GM19238 (cell line): Measurements from ENCODE around the gene USO1.
"Not testable (repeated sequence)": the region's sequence is repeated elsewhere in the genome, so short reads cannot be mapped to it uniquely, and the experiment has no call there.

Experiments
- DNase-seq: peaks from one replicate; pipeline ENCODE4 v3.0.0; 2011; ENCODE audit warnings: low spot score; ENCODE audit not compliant: insufficient read length

Gene USO1

DNA sequence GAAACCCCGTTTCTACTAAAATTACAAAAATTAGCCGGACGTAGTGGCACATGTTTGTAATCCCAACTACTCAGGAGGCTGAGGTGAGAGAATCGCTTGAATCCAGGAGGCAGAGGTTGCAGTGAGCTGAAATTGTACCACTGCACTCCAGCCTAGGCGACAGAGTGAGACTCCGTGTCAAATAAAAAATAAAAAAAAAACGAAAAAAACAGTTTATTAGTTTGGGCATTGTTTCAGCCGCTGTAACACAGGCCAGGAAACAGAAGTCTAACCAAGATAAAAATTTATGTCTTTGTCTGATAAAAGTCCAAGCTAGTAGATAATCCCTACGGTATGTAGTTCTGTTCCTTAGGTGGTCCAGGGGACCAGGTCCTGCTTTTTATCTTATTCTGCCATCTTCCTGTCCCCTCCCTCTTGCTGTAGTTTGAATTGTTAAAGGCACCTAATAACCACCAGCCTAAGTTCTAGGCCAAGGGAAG lies 21.4 kb downstream of the USO1 start:
- DNase-seq: no peak

DNA sequence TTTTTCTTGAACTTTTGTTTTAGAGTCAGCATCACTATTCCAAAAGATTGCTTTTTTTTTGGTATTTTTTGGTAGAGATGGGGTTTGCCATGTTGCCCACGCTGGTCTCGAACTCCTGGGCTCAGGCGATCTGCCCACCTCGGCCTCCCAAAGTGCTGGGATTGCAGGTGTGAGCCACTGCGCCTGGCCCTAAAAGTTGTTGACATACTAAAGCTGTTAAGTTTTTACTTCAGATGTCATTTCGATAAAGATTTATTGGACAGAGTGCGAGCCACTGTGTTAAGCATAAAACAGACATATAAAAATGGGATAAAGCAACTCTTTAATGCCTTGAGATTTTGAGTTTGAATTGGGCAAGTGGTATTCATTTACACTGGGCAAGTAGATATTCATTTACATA lies 28.3 kb downstream of the USO1 start:
- no peak for DNase-seq

GRCh38 chr4:75769036-75769435 lies 44.7 kb downstream of the USO1 start:
- DNase-seq: no peak

DNA sequence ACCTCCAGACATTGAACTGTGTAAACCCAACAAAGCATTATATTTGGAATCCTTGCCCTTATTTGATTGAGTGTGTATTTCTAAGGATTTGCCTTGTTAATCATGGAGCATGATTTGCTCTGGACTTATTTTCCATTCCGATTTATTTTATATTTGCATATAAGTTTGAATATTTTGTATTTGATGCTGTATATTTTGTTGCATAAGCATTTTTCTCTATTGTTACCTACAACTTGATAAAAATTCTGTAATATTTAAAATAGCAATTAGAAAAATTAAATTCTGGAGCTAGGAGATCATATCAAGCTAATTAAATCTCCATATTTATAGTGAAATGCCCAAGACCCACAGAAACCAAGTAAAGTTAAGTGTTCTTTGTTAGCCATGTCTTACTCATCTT lies 47.2 kb downstream of the USO1 start:
- DNase-seq: no peak

- DNase-seq: no peak
These were observed 53.2 kb downstream of the USO1 start for GRCh38 chr4:75777589-75777988.

DNA sequence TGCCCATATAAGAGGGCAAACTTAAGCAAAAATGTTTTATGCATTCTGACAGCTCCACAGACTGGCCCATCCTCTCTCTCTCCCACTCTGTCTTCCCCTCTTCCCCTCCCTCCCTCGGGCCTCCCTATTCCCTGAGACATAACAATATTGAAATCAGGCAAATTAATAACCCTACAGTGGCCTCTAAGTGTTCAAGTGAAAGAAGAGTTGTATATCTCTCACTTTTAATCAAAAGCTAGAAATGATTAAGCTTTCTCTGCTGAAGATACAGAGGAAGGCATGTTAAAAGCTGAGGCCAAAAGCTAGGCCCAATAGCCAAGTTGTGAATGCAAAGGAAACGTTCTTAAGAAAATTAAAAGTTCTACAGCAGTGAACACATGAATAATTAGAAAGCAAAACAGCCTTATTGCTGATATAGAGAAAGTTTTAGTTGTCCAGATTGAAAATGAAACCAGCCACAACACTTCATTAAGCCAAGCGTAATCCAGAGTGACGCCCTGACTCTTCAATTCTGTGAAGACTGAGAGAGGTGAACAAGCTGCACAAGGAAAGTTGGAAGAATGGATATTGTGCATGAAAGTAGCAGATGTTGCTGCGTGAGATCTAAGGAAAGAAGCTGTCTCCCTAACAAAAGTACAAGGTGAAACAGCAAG lies 54.9 kb downstream of the USO1 start:
- no peak for DNase-seq

GRCh38 chr4:75781305-75781704 lies 56.9 kb downstream of the USO1 start:
- DNase-seq: no peak

DNA sequence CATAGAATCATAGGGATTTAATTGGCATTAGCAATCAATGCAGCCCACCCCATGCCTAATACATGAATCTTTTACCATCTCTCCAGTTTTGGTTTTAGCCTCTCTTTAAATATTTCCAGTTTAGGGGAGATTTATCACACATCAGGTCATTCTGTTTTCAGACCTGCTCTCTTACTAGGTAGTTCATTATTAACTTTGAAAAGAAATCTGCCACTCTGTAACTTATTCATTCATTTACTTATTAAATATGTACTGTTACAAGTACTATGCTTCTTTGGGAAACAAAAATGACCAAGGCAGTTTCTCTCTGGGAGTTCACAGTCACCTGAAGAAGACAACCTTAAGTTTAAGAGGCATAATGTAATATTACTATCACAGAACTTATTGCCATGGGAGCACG lies 62.1 kb downstream of the USO1 start:
- no peak for DNase-seq

DNA sequence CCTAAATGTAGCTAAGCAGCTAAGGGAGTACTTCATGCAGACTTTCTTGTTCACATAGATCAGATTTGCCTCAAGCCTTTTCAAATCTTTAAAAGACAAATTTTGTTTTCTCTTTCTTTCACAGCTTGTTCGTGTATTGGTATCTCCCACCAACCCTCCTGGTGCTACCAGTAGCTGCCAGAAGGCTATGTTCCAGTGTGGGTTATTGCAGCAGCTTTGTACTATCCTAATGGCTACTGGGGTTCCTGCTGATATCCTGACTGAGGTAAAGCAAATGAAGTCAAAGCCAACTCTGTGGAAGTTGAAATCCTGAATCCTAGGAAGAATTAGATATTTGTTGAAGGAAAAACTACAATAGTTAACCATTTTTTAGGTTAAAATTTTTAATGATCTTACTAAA lies 62.6 kb downstream of the USO1 start:
- DNase-seq: no peak

GRCh38 chr4:75790024-75790423 lies 65.6 kb downstream of the USO1 start:
- no peak for DNase-seq

DNA sequence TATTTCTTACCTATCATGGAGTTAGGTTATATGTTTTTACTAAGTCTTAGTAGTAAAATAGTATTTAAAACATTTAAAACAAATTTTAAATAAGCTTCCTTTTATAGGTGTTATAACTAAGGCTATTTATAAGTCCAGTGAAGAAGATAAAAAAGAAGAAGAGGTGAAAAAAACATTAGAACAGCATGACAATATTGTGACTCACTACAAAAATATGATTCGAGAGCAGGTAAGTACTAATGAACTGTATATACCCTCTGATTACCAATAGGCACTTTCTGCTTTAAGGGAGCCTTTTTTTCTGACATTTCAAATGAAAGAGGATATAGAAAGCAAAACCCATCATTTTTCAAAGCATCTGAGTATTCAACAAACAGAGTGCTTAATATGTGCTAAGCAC lies 76.6 kb downstream of the USO1 start:
- no peak for DNase-seq

- DNase-seq: not testable (repeated sequence)
These were observed 81.7 kb downstream of the USO1 start for GRCh38 chr4:75806035-75806434.

DNA sequence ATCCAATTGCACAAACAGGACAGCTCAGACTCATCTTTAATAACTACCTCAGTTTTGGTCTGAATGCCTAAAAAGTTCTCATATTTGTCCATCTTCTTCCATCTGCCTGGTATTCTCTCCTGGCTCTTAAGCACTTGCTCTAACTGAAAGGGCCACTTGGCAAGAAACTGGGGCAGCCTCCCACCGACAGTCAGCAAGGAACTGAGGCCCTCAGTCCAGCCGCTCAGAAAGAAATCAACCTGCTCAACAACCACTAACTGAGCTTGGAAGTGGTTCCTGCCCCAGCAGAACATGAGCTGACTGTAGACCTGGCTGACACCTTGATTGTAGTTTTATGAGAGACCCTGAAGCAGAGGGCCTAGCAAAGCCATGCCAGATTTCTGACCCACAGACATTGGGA lies 93.5 kb downstream of the USO1 start:
- DNase-seq: no peak

DNA sequence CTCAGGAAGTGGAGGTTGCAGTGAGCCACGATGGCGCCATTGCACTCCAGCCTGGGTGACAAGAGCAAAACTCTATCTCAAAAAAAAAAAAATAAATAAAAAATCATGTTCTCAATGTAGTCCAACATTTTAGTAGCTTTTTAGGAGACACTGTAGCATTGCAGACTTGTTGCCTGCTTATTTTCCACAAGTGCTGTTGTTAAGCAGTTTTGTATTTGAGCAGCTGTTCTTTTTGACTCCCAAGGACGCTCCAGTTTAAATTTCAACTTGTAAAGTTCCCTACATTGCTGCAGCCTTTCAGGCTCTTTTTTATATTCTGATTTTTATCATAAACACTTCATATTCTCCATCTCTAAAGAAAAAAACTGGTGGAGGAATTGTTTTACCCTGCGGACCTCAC lies 94.7 kb downstream of the USO1 start:
- no peak for DNase-seq

- DNase-seq: no peak
These were observed 95.8 kb downstream of the USO1 start for GRCh38 chr4:75820197-75820596.

DNA sequence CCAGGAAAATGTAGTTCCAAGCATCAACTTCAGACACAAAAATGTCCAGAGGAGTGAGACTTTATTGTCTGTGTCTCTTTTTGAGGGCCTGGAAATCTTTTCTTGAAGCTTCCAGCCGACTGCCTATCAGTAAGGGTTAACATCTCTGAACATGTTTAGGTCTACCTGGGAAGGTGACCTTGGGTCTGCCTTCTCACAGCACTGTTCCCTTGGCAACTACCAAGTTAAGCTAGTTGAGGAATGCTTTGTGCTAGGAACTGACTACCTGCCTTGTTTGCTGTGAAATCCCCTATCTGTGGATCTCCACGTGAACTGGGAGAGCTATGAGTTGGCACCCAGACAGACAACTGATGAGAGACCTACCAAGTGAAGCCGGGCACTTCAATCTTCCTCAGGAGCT lies 96.3 kb downstream of the USO1 start:
- no peak for DNase-seq

GRCh38 chr4:75821216-75821615 lies 96.8 kb downstream of the USO1 start:
- DNase-seq: no peak

- no peak for DNase-seq
These were observed 97.6 kb downstream of the USO1 start for GRCh38 chr4:75821966-75822365.

DNA sequence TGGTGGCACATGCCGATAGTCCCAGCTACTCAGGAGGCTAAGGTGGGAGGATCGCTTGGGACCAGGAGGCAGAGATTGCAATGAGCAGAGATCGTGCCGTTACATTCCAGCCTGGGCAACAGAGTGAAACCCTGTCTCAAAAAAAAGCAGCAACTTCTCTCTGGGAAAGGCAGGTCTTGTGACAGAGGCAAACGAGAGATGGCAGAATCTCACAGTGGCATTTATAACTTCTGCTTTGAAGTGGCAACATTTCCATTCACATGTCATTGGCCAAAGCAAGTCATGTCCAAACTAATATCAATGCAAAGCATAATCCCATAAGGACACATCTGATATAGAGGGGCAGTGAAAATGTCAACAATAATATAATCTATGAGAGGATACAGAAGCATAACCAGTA lies 98.0 kb downstream of the USO1 start:
- no peak for DNase-seq

- DNase-seq: no peak
These were observed 99.4 kb downstream of the USO1 start for GRCh38 chr4:75823812-75824211.

DNA sequence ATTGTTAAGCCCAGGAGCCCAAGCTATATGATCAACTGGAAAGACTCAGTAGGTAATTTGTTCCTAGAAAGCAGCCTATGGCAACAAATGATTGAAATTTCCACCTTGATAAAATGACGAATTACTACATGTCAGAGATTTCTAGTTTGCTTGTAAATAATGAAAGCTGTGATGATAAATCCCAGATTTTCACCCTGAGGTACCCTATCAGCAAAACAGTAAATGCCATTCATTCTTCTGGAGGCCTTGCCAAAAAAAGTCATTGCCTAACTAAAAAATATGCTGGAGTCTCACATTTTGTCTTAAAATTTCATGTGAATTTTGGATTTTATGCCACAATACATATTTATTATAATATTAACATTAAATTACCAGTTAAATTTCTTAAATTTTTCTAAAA lies 106.5 kb downstream of the USO1 start:
- no peak for DNase-seq

DNA sequence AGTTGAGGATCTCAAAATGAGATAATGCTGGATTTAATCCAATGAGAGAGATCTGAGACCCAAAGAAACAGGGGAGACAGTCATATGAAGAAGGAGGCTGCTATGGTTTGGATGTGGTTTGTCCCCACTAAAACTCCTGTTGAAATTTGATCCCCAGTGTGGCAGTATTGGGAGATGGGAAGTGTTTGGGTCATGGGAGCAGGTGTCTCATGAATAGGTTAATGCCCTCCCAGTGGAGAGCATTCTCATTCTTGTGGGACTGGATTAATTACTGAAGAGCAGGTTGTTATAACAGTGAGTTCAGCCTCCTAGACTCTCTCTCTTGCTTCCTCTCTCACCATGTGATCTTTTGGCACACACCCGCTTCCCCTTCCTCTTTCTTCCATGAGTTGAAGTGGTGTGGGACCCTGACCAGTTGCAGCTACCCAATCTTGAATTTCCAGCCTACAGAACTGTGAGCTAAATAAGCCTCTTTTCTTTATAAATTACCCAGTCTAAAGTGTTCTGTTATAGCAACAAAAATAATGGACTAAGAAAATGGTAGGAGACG lies 107.6 kb downstream of the USO1 start:
- no peak for DNase-seq

DNA sequence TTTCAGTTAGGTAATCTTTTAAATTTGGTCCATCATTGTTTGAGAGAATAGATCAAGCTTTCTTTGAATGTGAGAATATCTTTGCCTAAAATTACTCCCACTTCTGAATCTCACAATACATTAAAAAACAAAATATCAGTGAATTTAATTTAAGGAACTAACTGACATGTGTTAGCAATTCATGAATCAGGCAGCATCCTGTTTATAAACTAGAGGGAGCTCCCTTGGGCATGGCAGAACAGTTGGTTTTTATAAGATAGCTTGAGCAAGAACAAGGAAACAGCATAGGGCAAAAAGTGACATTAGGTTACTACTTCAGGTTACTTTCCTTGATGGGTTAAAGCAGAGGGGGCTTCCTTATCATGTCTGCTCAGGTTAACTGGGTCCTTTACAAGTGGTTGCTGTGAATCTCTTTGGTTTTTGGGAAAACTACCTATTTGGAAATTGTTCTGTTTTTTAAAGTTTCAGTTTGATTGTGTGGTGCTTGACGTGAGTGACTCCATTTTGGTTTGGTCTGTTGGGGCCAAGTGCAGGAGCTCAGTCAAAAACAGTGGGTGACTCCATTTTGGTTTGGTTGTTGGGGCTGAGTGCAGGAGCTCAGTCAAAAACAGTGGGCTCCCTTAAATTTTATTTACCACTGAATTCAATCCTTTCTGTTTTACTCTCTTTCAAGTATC lies 109.9 kb downstream of the USO1 start:
- DNase-seq: no peak
